Keratinocyte (primary cell): ENCODE data around the gene CTNNA2. TPM values are rescaled to one million over a fixed set of nuclear protein-coding genes. Genes with fewer than 3 reads are reported as not detected.

ENCODE experiments used
- DNase-seq: peaks from one replicate; pipeline ENCODE4 v3.0.0-alpha.2; 2011; ENCODE audit warnings: low read depth, missing footprints, low spot score
- FAIRE-seq: peaks from 2 replicates; lab custom pipeline; 2011; peaks lifted over from hg19 to GRCh38; lab: Jason Lieb, UNC
- H2AFZ ChIP-seq: 2 replicates; pipeline ENCODE4 v1.6.0; 2012; ENCODE audit warnings: low read length, control low read depth, inconsistent platforms; ENCODE audit not compliant: control insufficient read depth
- H3K27ac ChIP-seq: 2 replicates; pipeline ENCODE4 v1.5.1; 2011; ENCODE audit warnings: low read length; ENCODE audit not compliant: control insufficient read depth, insufficient read depth
- H3K27me3 ChIP-seq: 3 replicates; pipeline ENCODE4 v1.6.0; 2011; ENCODE audit warnings: low read length; ENCODE audit not compliant: control insufficient read depth, insufficient read depth; ENCODE audit errors: extremely low read depth
- H3K36me3 ChIP-seq, 2 experiments: 2 replicates in 1 of 2; 3 replicates in 1 of 2; pipeline ENCODE4 v1.5.1; 2011; ENCODE audit warnings: low read length in 2 of 2, mild to moderate bottlenecking in 1 of 2; ENCODE audit not compliant: control insufficient read depth in 2 of 2, insufficient read depth in 2 of 2; ENCODE audit errors: extremely low read depth in 1 of 2
- H3K4me1 ChIP-seq: 3 replicates; pipeline ENCODE4 v1.5.1; 2011; ENCODE audit warnings: low read length; ENCODE audit not compliant: control insufficient read depth, insufficient read depth; ENCODE audit errors: extremely low read depth
- H3K4me2 ChIP-seq: 3 replicates; pipeline ENCODE4 v1.6.0; 2011; ENCODE audit warnings: low read depth, low read length; ENCODE audit not compliant: control insufficient read depth, insufficient read depth; ENCODE audit errors: extremely low read depth
- H3K4me3 ChIP-seq, 3 experiments: fragments of 200-600 bp in 1 of 3; sonication (generic) in 1 of 3; 2 replicates in 2 of 3; 3 replicates in 1 of 3; pipeline ENCODE4 v1.5.1; 2011 to 2016; ENCODE audit warnings: low read length in 3 of 3, mild to moderate bottlenecking in 3 of 3, control low read depth in 2 of 3, inconsistent platforms in 1 of 3, low read depth in 1 of 3, mixed read lengths in 1 of 3, mixed run types in 1 of 3, moderate library complexity in 1 of 3; ENCODE audit not compliant: control insufficient read depth in 2 of 3, insufficient read depth in 2 of 3; ENCODE audit errors: extremely low read depth in 1 of 3
- H3K79me2 ChIP-seq: 2 replicates; pipeline ENCODE4 v1.6.0; 2012; ENCODE audit warnings: low read length; ENCODE audit not compliant: control insufficient read depth, insufficient read depth
- H3K9ac ChIP-seq: 3 replicates; pipeline ENCODE4 v1.6.0; 2011; ENCODE audit warnings: low read length; ENCODE audit not compliant: control insufficient read depth, insufficient read depth; ENCODE audit errors: extremely low read depth
- H3K9me1 ChIP-seq: 3 replicates; pipeline ENCODE4 v1.6.0; 2011; ENCODE audit warnings: low read length; ENCODE audit not compliant: control insufficient read depth, insufficient read depth; ENCODE audit errors: extremely low read depth
- H3K9me3 ChIP-seq: 2 replicates; pipeline ENCODE4 v1.5.1; 2012; ENCODE audit warnings: low read depth, low read length; ENCODE audit not compliant: control insufficient read depth
- H4K20me1 ChIP-seq: 3 replicates; pipeline ENCODE4 v1.6.0; 2011; ENCODE audit warnings: low read length; ENCODE audit not compliant: control insufficient read depth, insufficient read depth; ENCODE audit errors: extremely low read depth
- CTCF ChIP-seq, 3 experiments: IDR thresholded peaks in 1 of 3; conservative IDR thresholded peaks in 1 of 3; optimal IDR thresholded peaks in 1 of 3; 2 replicates in 2 of 3; 3 replicates in 1 of 3; pipeline versions ENCODE3 to v1.5.1; 2011; ENCODE audit warnings: low read length in 3 of 3, mild to moderate bottlenecking in 3 of 3, moderate library complexity in 2 of 3, control low read depth in 1 of 3, inconsistent platforms in 1 of 3; ENCODE audit not compliant: insufficient read depth in 2 of 3; ENCODE audit errors: extremely low read depth in 1 of 3
- EZH2 ChIP-seq: IDR thresholded peaks from one replicate; pipeline ENCODE4 v1.6.1; 2012; ENCODE audit warnings: inconsistent platforms, mild to moderate bottlenecking, low read length, moderate library complexity
- dilution Hi-C: fragments of 300-500 bp; cut with MboI; formaldehyde crosslinking; loops from one replicate; pipeline ENCODE4 v1.7.0; 2020; ENCODE audit warnings: low sequenced_read_pairs; ENCODE audit not compliant: extremely low pct_ligation_motif_present
- polyA plus RNA-seq, 5 experiments: library from polyadenylated mRNA; depleted of rRNA in 3 of 5; stranded (reverse) in 3 of 5; stranded (forward) in 1 of 5; unstranded in 1 of 5; fragments of >200 nt; gene quantifications; 1 replicate in 1 of 5; 2 replicates in 3 of 5; 3 replicates in 1 of 5; pipeline versions ENCODE4 v1.2.1 to v1.2.3, GENCODE V29; 2011 to 2012; ENCODE audit warnings: missing spikeins in 2 of 5, low read depth in 1 of 5, low replicate concordance in 1 of 5

CTNNA2 gene
- polyA plus RNA-seq, 1 donor (not counting 4 experiments of a cell fraction or from before 2014, with no cell fraction given) = not detected

GRCh38 chr2:79660557-79660956, 147.7 kb downstream of the CTNNA2 start:
- Histone ChIP-seq H3K27ac (no peak overlapping the region), H3K9ac (no peak overlapping the region), H3K36me3 (no peaks in the 10 kb centered on the region), H3K9me3 (no peaks in the 10 kb centered on the region), H4K20me1 (no peaks in the 10 kb centered on the region), H3K4me3 (no peak overlapping the region), H3K4me1 (no peaks in the 10 kb centered on the region), H3K79me2 (no peaks in the 10 kb centered on the region), H2AFZ (no peak overlapping the region), H3K4me2 (no peak overlapping the region), H3K27me3 (no peaks in the 10 kb centered on the region), H3K9me1 (no peaks in the 10 kb centered on the region)
- dilution Hi-C loops = no loop called here
- no peak for FAIRE-seq
- DNase-seq = no peak
- TF ChIP-seq CTCF (optimal IDR thresholded peaks at IDR 0.05 in 1 of 3, IDR thresholded peaks at IDR 0.05 in 1 of 3, conservative IDR thresholded peaks at IDR 0.05 in 1 of 3; ENCODE audit: extremely low read depth in 1 of 3, insufficient read depth in 2 of 3, low read length in 3 of 3) = no peak
- TF ChIP-seq EZH2 = no peak

- FAIRE-seq (no peak), DNase-seq (no peak)
- H3K27me3 ChIP-seq = no peaks in the 10 kb centered on the region
- no peaks in the 10 kb centered on the region for H3K9me1 ChIP-seq
- no peaks in the 10 kb centered on the region for H3K36me3 ChIP-seq
- no peak overlapping the region for H2AFZ ChIP-seq
- H3K4me3 ChIP-seq = no peak overlapping the region
- no peak overlapping the region for H3K9ac ChIP-seq
- no peak overlapping the region for H3K27ac ChIP-seq
- H3K4me2 ChIP-seq = no peak overlapping the region
- H3K79me2 ChIP-seq = no peaks in the 10 kb centered on the region
- no peaks in the 10 kb centered on the region for H4K20me1 ChIP-seq
- no peaks in the 10 kb centered on the region for H3K9me3 ChIP-seq
- dilution Hi-C loops = no loop called here
- H3K4me1 ChIP-seq = no peaks in the 10 kb centered on the region
- TF ChIP-seq EZH2 (no peak), CTCF (optimal IDR thresholded peaks at IDR 0.05 in 1 of 3, IDR thresholded peaks at IDR 0.05 in 1 of 3, conservative IDR thresholded peaks at IDR 0.05 in 1 of 3; ENCODE audit: extremely low read depth in 1 of 3, insufficient read depth in 2 of 3, low read length in 3 of 3) (no peak)
These were observed 152.2 kb downstream of the CTNNA2 start for GRCh38 chr2:79665091-79665490.
